ENCODE data around the gene SMC6. TPM values are rescaled to one million over a fixed set of nuclear protein-coding genes. Genes with fewer than 3 reads are reported as not detected.

The SMC6 gene
- total RNA-seq, 1 donor from 2014 or later = 127 TPM

DNA sequence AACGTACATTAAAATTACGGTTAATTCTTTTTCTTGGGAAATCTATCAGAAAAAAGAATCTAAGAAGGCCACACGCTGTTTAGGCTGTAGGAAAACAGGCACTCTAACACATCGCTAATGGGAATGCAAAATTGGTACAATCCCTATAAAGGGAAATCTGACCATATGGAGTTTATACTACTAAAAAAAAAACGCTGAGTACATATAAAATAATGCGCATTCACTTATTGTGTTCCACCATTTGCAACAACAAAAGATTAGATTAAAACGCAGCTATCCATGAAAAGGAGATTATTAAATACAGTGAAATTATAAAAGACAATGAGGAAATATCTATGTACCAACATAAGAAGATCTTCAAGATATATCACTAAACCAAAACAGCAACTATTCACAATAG is 62.8 kb downstream of the SMC6 start:
- no peaks in the 10 kb centered on the region for H3K9me3 Mint-ChIP-seq
- no peak overlapping the region for H3K27ac Mint-ChIP-seq
- H3K4me3 Mint-ChIP-seq = no peak overlapping the region
- ChIA-PET CTCF (no interaction called here), POLR2A (no interaction called here)
- ATAC-seq (ENCODE audit: low read depth) = no peak
- H3K27me3 Mint-ChIP-seq = no peaks in the 10 kb centered on the region
- H3K36me3 Mint-ChIP-seq (ENCODE audit: low read depth) = peaks cover 86% of the 10 kb centered on the region
- no peak for DNase-seq
- TF ChIP-seq, protein P1, sequence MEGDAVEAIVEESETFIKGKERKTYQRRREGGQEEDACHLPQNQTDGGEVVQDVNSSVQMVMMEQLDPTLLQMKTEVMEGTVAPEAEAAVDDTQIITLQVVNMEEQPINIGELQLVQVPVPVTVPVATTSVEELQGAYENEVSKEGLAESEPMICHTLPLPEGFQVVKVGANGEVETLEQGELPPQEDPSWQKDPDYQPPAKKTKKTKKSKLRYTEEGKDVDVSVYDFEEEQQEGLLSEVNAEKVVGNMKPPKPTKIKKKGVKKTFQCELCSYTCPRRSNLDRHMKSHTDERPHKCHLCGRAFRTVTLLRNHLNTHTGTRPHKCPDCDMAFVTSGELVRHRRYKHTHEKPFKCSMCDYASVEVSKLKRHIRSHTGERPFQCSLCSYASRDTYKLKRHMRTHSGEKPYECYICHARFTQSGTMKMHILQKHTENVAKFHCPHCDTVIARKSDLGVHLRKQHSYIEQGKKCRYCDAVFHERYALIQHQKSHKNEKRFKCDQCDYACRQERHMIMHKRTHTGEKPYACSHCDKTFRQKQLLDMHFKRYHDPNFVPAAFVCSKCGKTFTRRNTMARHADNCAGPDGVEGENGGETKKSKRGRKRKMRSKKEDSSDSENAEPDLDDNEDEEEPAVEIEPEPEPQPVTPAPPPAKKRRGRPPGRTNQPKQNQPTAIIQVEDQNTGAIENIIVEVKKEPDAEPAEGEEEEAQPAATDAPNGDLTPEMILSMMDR (IDR thresholded peaks at IDR 0.05) = no peak
- no peaks in the 10 kb centered on the region for H3K4me1 Mint-ChIP-seq
- intact Hi-C loops (cut with micrococcal nuclease) = no loop called here

DNA sequence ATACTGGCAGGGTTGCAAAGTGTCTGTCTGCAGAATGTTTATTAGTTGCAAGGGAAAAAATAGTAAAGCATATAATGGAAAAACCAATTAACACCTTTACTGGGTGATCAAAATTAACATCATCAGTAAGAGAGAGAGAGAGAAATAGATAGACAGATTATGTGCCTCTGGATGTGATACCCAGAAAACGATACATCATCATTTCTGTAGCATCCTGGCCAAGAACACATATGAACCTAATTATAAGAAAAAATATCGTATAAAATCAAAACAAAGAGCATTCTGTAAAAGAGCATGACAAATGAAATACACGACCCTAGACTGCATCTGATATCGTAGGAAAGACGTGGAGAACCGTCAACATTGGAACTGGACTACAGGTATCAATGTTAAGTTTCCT is 64.6 kb downstream of the SMC6 start:
- no peak overlapping the region for H3K27ac Mint-ChIP-seq
- TF ChIP-seq, protein P1 (IDR thresholded peaks at IDR 0.05) = no peak
- intact Hi-C loops (cut with micrococcal nuclease) = no loop called here
- ATAC-seq (ENCODE audit: low read depth) (no peak), DNase-seq (no peak)
- no peaks in the 10 kb centered on the region for H3K4me1 Mint-ChIP-seq
- no peak overlapping the region for H3K4me3 Mint-ChIP-seq
- POLR2A ChIA-PET = no interaction called here
- CTCF ChIA-PET = no interaction called here
- no peaks in the 10 kb centered on the region for H3K27me3 Mint-ChIP-seq
- H3K36me3 Mint-ChIP-seq (ENCODE audit: low read depth) = peaks cover 87% of the 10 kb centered on the region
- no peaks in the 10 kb centered on the region for H3K9me3 Mint-ChIP-seq

DNA sequence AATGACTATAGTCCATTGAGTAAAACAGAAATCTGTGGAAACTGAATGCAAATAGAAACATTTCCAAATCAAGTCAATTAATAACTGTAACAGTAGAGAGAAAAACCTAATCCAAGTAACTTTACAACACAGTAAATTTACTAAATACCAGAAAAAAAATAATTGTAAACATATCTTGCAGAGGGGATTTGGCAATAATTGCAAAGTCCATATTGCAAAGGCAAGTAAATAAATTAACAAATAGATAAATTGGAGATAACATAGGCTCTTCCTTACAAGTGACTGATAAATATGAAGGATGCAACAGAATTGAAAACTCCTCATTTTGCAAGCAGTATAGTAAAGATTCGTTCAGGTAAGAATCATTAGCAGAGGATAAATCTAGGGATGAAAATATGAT is 65.0 kb downstream of the SMC6 start:
- TF ChIP-seq, protein P1 (IDR thresholded peaks at IDR 0.05) = no peak
- CTCF ChIA-PET = no interaction called here
- H3K27ac Mint-ChIP-seq = no peak overlapping the region

DNA sequence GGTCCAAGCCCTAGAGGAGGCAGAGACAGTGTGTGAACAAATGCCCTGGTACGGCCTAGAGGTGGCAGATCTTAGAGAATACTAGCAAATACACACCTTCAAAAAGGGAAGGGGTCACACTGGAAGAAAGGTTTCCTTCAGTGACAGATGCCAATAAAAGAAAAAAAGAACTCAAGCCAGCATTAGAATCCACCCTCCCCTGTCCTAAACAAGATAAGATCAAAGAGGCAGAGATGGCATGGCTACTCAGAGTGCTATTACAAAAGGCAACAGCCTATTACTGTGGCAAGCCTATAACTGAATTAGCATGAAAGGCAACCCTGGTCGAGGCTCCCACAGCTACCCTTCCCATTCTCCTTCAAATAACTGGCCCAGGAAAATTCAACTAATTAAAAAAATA is 69.6 kb downstream of the SMC6 start:
- ChIA-PET POLR2A (no interaction called here), CTCF (interaction anchor here (2.9 kb wide), 1 partner anchor 13 kb away, joined by 12 read pairs; no protein-coding TSS in a partner anchor)
- H3K4me3 Mint-ChIP-seq = no peak overlapping the region
- ATAC-seq (ENCODE audit: low read depth) (no peak), DNase-seq (no peak)
- TF ChIP-seq, protein P1 (IDR thresholded peaks at IDR 0.05) = no peak
- H3K36me3 Mint-ChIP-seq (ENCODE audit: low read depth) = peaks cover 90% of the 10 kb centered on the region
- H3K4me1 Mint-ChIP-seq = no peaks in the 10 kb centered on the region
- intact Hi-C loops (cut with micrococcal nuclease) = no loop called here
- no peaks in the 10 kb centered on the region for H3K27me3 Mint-ChIP-seq
- no peaks in the 10 kb centered on the region for H3K9me3 Mint-ChIP-seq
- no peak overlapping the region for H3K27ac Mint-ChIP-seq

More for the DNA sequence above, 65.0 kb downstream of the SMC6 start:
- H3K36me3 Mint-ChIP-seq (ENCODE audit: low read depth) = peaks cover 87% of the 10 kb centered on the region
- H3K4me1 Mint-ChIP-seq = no peaks in the 10 kb centered on the region
- H3K9me3 Mint-ChIP-seq = no peaks in the 10 kb centered on the region
- POLR2A ChIA-PET = no interaction called here
- DNase-seq (no peak), ATAC-seq (ENCODE audit: low read depth) (no peak)
- no peak overlapping the region for H3K4me3 Mint-ChIP-seq
- intact Hi-C loops (cut with micrococcal nuclease) = no loop called here
- no peaks in the 10 kb centered on the region for H3K27me3 Mint-ChIP-seq

DNA sequence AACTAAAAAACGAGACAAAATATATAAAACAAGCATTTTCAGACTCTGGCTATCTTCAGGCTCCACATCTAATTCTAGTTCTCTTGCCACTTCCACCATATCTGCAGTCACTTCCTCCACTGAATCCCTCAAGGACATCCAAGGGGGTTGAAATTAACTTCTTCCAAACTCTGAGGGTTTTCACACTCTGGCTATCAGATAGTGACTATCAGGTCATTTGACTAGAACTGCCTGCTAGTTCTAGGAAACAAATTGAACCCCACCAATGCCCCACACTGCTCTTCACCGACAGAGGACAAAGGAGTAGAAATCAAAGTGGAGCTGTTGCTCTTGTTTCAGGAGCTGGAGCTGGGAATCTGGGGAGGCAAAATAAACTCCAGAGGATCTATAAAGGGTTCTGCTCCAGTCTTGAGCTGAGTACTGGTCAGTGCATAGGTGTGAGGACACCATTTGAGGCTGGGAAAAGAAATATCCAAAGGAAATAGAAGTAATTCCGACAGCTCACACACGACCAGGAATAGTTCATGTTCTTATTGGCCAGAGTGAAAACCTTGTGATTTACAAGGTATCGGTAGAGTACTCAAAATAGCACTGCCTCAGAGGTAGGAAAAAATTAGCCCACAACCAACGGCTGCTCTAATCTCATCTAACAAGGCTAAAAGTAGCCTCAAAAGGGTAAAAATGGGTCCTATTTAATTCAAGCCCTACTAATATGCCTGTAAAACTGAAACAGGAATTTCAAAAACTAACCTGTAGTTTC is 71.3 kb downstream of the SMC6 start:
- CTCF ChIA-PET = interaction anchor here (2.9 kb wide), 1 partner anchor 11 kb away, joined by 12 read pairs; no protein-coding TSS in a partner anchor
- H3K9me3 Mint-ChIP-seq = no peaks in the 10 kb centered on the region
- intact Hi-C loops (cut with micrococcal nuclease) = no loop called here
- DNase-seq = no peak
- no peak overlapping the region for H3K4me3 Mint-ChIP-seq
- H3K36me3 Mint-ChIP-seq (ENCODE audit: low read depth) = peaks cover 90% of the 10 kb centered on the region
- ATAC-seq (ENCODE audit: low read depth) = no peak
- POLR2A ChIA-PET = interaction anchor here (0.6 kb wide), 1 partner anchor 22 kb away, joined by 4 read pairs; no protein-coding TSS in a partner anchor
- H3K4me1 Mint-ChIP-seq = no peaks in the 10 kb centered on the region
- H3K27ac Mint-ChIP-seq = no peak overlapping the region
- TF ChIP-seq, protein P1 (IDR thresholded peaks at IDR 0.05) = no peak
- no peaks in the 10 kb centered on the region for H3K27me3 Mint-ChIP-seq

Data from activated B cell treated with CpG ODN at 0.5 μM for 24 hours (primary cell).